EL (cell line): ENCODE data around the gene C20orf204.

Experiments
- DNase-seq: peaks from one replicate; pipeline ENCODE4 v3.0.0-alpha.2; 2016

Gene C20orf204

DNA sequence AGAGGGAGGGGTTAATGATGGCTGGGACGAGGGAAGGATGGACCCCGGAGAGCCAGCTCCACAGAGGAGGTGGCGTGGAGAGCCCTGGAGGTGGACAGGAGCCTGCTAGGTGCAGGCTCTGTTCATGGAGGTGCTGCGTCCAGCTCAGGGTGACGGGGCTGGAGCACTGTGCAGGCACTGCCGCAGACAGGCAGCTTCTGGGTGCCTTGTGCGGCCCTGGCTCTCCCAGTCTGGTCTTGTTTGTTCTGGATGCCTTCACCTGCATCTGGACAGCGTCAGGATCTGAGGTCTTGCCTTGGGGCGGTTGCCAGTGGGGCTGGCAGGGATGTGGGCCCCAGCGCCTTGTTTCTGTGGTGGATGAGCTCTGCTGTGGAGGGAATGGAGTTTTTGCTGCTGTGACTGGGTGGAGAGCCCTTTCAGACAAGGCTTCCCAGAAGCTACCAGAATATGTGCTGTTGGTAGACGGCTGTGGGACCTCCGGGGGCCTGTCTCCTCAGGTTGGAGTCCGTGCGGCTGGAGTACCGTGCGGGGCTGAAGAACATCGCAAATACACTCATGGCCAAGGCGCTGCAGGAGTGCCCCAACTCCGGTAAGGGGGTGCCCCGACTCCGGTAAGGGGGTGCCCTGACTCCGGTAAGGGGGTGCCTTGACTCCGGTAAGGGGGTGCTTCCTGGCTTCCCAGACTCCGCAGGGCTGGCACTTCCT is 7.8 kb upstream of the C20orf204 start:
- no peak for DNase-seq

DNA sequence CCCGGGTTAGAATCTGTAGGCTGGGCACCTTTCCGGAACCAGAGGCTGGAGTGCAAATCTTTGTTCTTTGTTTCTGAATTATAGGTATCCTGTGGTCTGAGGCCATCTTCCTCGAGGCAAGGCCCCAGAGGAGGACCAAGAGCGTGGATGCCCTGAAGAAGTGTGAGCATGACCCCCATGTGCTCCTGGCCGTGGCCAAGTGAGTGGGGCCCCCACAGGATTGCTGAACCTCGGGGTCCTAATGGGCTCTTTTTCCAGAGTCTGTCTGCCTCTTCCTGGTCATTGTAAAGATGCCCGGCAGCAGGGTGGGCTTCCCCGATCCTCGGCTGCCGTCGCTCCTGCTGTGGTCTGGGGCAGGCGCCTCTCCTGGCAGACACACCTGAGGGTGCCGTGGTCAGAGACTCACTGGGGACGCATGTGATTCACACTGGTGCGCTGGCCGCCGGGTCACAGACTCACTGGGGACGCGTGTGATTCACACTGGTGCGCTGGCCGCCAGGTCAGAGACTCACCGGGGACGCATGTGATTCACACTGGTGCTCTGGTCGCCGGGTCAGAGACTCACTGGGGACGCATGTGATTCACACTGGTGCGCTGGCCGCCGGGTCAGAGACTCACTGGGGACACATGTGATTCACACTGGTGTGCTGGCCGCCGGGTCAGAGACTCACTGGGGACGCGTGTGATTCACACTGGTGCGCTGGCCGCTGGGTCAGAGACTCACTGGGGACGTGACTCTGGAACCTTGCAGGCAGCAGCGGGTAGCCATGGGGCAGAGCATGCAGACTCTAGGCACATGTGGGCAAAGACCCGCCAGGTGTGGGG is 6.5 kb upstream of the C20orf204 start:
- DNase-seq = no peak

DNA sequence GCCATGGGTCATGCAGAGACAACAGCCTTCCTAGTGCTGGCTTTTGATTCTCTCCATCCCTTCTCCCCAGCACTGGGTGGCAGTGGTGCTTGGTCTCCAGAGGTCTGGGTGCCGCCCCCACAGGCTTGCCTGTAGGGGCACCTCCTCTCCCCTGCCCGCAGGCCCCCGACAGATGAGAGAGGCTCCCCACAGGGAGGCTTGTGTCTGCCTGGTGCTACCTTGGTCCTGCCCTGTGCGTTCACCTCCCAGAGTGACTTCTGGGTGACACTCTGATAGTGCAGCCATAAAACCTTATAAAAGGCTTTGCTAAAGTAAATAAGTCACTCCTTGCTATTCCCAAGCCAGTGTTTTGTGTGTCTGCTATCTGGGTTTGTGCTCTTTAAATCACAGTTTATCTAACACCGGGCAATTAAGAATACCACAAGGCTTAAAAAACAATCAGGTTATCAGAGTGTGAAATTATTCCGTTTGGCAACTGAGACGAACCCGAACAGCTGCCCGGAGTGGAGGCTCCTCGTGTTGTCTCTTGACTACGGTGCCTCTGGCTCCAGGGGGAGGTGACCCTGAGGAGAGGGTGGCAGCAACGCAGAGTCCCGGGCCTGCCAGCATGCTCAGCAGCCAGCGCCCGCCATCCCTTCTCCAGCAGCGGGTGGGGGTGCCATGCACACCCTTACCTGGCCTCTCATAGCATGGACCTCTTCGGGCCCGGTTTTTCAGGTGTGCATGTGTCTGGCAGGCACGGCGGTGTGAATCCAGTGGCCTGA is 5.4 kb upstream of the C20orf204 start:
- DNase-seq = no peak

DNA sequence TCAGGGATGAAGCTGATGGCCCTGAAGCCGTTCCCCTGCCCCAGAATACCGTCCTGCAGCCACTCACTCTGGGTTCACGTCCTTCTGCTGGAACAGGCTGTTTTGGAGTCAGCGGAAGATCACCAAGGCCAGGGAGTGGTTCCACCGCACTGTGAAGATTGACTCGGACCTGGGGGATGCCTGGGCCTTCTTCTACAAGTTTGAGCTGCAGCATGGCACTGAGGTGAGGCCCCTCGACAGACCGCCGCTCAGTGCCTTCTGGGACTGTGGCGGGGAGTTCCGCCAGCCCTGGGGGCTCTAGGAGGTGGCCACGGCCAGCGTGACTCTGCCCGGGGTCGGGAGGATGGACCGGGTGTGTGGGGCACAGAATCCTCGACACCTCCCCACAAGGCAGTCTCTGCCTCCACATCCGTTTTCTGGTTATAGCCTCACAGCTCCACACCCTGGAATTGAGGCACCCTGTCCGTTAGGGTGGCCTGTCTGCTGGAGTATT is 4.1 kb upstream of the C20orf204 start:
- no peak for DNase-seq

DNA sequence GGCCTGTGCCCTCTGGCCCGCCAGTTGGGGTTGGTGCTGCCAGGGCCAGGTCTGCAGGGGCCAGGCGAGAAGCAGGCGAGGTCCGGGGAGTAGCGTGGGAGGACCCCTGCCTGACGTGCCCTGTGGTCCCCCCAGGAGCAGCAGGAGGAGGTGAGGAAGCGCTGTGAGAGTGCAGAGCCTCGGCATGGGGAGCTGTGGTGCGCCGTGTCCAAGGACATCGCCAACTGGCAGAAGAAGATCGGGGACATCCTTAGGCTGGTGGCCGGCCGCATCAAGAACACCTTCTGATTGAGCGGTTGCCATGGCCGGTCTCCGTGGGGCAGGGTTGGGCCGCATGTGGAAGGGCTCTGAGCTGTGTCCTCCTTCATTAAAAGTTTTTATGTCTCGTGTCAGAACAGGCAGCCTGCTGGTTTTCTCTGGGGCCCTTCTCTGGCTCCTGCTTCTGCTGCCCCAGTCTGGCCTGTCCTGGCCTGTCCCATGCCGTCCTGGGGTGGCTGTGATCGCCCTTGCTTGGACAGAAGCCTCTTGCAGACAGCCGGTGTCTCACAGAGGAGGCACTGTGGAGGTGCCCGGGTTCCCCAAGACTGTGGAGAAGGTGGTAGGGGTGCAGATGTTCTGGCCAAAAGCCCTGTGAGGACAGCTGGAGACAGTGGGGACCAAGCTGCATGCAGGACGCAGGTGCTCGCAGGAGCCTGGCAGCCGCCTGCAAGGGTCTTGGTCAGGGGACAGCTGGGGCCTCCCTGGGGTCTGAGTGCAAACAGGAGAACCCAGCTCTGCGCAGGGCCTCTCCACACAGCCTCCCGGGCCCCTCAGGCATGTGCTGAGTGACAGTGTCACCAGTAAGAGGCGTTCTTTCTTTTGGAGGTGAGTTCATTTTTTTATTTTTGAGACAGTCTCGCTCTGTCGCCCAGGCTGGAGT is 3.0 kb upstream of the C20orf204 start:
- no peak for DNase-seq

DNA sequence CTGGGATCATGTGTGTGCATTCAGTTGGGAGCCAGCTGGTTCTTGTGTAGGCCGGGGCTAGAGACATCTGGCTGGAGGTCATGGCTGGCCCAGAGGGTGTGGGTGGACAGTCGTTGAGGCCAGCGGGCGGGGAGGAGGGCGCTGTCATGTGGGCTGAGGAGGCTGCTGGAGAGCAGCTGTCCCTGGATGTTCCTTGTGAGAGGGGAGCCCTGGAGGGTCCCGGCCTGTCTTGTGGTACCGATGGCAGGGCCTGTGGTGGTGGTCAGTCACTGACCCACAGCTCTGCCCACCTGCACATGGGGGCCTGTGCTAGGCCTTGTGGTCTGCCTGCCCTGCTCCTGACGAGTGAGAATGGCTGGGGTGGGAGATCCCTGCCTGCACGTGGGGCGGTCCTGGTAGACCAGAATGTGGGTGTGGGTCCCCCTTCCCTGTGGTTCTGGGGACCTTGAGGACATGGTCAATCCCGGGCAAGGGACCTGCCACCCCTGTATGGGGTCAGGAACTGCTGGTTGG is 1.9 kb upstream of the C20orf204 start:
- no peak for DNase-seq

DNA sequence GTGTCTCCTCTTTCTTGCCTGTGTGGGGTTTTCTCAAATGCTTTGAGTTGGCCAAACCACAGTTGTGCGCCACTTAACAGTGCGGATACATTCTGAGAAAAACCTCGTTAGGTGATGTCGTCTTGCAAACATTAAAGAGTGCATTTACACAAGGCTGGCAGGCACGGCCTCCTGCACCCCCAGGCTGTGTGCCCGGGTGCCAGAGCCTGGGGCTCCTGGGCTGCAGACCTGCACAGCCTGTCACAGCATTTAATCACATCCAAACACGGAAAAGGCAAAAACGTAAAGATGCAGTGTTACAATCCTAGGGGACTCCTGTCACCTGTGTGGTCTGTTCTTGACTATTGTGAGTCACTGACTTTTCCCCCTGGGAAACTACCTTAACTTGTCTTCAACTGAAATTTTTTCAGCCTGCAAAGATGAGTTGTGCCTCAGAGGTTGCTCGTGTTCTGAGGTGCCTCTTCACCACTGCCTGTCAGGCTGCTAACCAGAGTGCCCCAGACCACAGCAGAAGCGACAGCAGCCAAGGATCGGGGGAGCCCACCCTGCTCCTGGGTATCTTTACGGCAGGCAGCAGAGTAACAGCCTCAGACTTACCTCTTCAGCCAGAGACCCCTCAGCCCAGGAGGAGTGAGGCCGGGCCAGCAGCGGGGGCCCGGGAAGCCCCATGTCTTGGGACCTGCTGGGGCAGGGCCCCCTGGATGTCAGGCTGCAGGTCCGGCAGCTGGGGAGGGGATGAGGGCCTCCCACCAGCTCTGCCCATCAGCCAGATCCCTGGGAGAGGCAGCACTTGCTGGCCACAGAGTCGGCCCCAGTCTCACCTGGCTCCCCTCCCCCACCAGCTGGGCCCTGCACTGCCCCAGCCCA is 683 bp upstream of the C20orf204 start:
- no peak for DNase-seq

DNA sequence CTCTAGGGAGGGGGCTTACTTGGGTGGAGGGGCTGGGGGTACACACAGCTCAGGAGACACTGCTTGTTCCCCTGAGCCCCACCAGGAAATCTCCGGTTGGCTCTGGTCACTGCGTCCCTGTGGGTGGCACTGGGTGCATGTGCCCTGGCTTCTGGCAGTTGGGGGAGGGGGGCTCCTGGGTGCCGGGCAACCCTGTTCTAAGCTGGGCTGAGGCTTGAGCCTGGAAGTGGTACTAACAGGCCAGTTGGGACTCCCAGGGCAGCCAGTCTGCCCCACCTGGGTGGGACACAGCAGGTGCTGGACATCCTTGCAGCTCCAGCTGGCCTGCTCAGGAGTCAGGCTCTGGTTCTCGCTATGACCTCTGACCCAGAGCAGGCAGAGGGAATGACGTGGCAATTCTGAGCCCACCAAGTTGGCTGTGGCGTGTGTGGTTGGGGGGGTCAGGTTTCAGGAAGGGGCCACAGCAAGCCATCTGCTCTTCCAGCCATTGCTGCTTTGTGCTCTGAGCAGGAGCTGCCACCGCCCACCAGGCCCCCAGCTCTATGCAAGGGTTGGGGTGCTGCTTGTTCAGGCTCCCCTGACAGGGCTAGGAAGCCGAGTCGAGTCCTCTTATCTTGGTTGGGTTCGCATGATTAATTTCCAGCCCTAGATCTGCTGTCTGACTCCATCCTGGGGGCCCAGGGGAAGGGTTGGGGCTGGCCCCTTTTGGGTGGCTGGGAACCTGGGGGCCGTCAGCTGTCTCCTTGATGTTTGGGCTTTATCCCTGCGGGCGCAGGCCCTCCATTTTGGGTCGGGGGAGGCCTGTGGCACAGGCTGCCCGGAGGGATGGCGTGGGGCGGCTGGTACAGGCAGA is 590 bp downstream of the C20orf204 start:
- no peak for DNase-seq

DNA sequence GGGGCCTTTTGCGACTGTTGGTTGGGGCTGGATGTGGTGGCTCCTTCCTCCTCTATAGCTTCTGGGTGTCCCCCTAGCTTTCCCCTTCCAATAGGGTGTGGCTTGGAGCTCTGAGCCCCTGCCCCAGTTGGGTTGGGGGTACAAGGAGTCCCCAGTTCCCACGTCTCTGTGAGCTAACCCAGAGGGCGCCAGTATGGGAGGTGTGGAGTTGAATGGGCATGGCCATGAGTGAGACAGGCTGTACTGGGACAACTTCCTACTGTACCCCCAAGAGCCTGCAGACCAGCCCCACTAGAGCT is 1.2 kb downstream of the C20orf204 start:
- no peak for DNase-seq

DNA sequence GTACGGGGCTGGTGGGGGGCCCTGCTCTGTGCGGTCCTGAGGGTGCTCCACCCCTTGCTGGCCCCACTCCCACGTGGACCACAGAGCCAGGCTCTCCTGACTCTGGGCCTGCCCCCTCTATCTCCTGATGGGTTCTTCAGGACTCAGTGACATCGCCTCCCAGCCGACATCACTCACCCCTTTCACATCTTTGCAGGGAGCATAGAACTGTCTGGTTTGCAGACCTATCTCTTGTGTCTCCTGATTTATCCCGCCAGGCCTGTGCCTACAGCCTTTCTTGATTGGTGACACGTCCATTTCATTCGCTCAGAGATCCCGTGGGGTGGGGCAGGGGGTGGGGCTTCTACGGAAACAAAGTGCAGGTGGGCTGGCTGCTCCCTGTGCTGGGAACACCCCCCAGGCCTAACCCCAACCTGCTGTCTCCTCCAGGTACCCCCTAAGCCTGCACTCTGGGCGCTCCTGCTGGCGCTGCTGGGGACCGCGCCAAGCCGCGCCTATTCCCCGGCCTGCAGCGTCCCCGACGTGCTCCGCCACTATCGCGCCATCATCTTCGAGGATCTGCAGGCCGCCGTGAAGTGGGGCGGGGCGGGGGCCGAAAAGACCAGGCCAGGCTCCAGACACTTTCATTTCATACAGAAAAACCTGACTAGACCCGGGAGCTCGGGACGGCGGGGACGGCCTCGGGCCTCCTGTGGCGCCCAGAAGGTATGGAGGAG is 1.7 kb downstream of the C20orf204 start:
- DNase-seq = no peak

DNA sequence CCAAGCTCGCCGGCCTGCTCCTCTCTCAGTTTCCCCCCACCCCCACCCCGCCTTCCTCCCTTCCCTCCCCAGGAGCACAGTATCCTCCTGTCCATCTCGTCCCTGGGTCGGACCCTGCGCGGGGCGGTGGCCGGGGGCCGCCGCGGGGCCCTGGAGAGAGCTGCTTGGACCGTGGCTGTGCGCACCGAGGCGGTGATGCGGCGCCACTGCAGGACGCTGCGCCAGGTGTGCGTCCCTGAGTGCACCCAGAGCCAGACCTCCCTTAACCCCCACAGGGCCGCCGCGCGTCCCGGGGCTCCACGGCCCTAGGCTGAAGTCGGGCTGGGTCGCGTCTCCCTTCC is 2.2 kb downstream of the C20orf204 start:
- DNase-seq = no peak

DNA sequence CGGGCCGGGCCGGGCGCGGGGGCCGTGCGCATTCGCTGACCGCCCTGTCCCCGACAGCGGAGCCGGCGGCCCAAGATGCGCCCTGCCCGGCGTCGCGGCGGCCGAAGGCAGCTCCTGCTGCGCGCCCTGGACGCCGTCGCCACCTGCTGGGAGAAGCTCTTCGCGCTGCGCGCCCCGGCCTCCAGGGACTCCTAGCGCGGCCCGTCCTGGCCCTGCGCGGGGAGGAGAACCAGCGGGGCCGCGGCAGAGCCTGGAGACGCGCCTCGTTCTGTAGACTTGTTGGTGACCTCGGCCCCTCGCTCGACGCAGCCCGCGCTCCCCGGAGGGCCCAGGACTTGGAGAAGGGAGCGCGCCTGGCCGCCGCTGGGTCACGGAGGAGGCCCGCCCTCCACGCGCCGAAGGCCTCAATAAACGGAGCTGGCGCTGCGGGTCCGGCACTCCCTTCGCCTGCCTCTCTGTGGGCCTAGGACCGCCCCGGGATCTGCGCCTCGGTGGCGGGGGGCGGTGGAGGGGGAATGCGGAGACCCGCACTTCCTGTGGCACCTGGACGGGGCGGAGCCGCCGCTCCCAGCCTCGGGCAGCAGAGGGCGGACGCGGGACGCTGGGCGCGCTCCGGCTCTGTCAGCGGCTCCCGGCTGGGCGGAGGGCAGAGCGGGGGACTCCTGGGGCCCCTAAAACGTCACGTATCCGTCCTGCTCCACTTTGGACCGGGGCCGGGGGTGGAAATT is 2.7 kb downstream of the C20orf204 start:
- peak; percentile 76 for DNase-seq

DNA sequence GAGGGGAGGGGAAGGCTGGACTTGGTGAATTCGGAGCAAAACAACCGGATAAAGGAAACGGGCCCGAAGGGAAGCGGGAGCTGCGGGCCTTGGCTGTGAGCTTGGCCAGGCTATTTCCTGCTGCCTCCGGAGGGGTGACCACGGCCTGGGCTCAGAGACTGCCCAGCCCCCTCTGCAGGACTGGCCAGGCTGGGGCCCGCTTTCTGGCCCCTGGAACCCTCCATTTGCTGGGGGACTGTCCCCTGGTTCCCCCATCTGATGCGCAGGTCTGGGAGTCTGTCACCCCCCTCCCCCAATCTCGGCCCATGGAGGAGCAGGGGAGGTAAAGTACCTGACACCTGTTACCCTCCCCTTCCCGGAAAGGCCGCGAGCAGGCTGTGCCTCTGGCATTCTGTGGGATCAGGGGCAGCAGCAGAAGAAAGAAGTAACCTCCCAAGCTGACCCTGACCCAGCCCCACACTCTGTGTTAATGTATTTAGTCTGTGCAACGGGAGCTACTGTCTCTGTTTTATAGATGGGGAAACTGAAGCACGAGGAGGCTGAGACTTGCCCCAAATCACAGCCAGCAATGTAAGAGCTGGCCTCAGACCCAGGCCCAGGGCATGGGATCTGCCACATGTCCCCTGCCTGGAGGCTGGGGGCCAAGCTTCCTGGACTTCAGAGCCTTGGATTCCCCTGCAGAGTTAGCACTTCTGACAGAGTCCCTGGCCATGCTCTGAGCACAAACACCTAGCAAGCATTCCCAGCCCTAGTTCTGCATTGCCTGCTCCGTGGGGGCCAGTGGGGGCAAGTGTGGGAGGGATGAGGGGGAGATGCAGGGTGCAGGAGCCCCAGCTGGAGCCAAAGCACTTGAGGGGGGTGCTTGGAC is 3.5 kb downstream of the C20orf204 start:
- no peak for DNase-seq

DNA sequence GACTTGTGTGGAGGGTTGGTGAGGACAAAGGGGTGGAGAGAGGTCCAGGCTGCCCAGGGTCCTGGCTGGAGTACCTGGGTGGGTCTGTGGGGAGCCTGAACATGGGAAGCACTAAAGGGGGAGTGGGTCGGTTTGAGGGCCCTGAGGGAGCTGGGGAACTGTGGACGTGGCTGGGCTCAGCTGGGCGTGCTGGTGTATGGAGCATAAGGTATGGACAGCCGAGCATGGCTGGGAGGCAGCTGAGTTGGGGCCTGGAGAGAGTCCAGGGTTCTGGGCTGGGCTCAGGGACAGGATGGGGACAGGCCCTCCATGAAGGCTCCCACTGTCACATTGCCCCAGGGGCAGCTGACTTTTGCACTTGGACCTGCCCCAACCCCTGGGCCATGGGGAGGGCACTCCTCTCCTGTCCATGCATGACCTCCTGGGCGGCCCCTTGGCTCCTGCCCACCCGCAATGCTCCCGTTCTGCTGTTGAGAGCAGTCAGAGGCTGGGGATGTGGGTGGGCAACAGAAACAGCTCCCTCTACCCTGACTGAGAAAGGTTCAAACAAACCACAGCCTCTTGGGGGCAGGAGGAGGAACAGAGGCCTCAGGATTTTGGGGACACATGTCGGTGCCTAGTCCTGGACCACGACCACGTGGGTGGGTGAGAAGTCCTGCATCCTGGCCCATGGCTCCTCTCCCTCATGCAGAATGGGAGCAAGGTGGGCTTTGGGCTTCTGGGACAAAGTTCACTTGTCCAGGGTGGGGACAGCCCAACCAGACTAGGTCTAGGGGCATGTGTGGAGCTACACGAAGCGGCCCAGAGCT is 4.5 kb downstream of the C20orf204 start:
- DNase-seq = no peak

DNA sequence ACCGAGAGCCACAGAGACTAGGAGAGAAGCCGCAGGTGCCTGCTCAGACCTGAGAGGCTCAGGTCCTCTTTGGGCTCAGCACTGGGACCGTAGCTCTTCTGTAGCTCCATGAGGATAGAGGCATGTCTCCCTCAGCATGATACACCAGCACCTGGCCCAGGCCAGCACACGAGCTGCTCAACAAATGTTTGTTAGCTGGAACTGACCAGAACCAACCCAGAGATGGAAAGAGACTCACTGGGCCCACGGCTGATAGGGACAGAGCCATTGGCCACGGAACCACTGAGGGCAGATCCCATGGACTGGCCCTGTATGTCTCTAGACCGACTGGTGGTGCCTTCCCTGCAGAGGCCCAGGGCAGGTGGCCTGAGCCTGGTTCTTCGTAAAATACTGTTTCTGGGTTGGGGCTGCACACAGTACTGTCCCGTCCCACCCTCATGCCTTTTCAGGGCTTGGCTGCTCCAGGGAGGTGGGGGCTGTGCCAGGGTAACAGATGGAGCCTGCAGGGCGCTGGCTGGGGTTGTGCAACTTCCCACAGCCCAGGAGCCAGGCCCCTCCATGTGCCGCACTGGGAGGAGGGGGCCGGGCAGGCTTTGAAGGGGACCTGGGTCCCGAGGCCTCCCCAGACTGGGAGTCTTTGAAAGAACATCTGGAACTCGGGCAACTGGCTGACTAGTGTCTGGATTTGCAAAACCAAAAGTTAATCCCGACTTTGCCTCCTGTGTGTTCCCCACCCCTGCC is 5.2 kb downstream of the C20orf204 start:
- no peak for DNase-seq

DNA sequence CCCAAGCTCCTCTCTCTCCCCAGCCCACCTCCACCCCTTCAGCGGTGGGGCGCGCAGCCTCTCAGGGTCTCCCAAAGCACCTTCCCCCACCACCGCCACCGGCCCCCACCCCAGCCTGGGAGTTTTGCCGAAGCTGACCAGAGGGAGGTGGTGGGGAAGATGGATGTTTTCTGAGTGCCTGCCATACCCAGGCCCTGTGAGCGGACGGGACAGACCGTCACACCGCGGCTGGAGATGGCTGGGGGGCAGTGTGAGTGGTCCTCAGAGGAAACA is 5.7 kb downstream of the C20orf204 start:
- no peak for DNase-seq
